Fibroblast of skin of right quadriceps (primary cell): ENCODE data around the gene DNAH7.

ENCODE experiments used
- DNase-seq: peaks from one replicate; pipeline ENCODE4 v3.0.0-alpha.2; 2013

The DNAH7 gene

DNA sequence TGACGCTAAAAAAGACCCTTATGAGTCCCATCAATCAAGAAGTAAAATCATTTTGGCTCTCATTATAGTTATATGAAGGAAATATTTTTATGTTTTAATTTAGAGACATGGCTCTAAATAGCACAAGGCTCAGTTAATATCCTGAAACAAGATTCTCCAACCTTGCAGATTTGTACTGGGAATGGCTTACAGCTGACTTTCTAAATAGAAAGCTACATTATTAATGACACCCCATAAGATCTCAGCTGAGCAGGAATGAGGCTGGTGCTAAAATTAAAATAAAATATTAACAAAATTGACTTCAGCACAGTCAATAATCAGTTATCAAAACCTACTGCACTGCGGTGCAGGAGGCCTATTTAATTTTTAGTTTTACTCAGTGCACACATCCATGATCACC is 274.8 kb downstream of the DNAH7 start:
- DNase-seq, result no peak

DNA sequence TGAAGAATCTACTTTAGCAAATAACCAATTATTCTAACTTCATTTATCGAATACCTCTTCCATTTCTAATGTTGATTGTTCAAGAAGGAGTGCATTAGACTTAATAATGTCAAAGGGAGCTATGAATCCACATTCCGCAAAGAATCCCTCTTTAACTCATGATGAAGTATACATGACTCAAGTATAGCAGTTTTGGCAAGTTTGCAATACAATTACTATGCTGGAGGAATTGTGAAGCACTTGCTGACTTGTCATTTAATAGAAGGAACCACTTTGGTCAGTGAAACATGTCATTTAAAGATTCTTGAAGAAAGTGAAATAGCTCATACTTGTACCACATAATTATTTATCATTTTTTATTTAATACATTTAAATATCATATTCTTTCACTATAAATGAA is 286.5 kb downstream of the DNAH7 start:
- peak; percentile 5 for DNase-seq

DNA sequence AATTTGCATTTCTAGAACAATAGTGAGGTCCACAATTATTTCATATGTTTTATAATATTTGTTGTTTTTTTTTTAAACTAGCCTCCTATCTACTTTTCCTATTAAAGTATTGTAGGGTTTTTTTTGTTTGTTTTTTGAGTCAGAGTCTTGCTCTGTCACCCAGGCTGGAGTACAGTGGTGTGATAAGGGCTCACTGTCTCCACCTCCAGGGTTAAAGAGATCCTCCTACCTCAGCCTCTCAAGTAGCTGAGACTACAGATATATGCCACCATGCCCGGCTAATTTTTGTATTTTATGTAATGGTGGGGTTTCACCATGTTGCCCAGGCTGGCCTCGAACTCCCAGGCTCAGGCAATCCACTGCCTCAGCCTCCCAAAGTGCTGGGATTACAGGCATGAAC is 289.1 kb downstream of the DNAH7 start:
- no peak for DNase-seq

DNA sequence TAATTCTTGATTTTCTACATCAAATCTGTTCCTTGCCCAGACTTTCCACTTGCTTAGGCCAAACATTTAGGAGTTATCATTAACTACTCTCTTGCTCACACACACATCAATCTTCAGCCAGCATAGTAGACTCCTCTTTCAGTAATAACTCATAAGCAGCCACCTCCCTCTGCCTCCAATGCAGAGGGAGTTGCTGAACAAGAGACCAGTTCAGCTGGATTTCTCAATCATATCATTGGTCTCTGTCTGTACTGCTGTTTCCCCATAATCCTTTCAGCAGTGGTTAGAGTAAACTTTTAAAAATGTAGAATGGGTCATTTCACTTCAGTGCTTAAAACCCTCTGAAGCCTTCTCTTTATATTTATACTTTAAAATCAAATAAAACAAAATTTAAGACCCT is 298.7 kb downstream of the DNAH7 start:
- no peak for DNase-seq

DNA sequence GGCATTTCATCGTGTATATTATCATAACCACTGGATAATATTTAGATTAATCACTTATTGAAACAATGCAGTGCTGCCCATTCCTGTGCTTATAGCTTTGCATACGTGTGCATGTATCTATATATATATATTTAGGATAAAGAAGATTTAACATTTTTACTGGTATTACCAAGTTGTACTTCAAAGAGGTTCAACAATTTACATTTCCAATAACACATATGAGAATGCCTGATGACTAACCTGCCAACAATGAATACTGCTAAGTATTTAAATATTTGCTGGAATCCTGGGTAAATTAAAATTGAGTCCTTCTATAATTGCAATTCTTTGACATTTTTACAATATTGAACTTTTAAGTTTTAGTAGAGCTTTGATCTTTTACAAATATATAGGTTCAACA is 300.2 kb downstream of the DNAH7 start:
- peak; percentile 47 for DNase-seq

DNA sequence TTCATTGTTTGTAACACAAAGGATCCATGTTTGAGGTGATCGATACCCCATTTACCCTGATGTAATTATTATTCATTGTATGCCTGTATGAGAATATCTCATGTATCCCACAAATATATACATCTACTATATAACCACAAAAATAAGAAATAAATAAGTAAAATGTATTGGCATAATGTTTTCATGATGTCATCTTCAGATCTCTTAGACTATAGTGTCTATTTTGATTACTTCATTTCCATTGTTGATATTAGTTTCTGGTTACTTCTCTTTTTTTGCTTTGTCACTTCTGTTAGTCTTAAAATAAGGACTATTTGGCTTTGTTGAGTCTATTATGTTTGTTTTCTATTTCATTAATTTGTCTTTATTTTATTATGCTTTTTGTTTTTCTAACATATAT is 301.9 kb downstream of the DNAH7 start:
- DNase-seq, result no peak

DNA sequence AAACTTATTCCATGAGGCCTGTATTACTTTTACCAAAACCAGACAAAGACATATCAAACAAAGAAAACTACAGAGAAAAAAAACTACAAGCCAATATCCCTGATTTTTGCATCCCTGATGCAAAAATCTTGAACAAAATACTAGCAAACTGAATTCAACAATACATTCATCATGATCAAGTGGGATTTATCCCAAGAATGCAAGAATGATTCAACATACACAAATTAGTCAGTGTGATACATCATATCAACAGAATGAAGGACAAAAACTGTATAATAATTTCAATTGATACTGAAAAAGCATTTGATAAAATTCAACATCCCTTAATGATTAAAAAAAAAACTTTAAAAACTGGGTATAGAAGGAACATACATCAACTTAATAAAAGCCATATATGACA is 304.8 kb downstream of the DNAH7 start:
- no peak for DNase-seq

DNA sequence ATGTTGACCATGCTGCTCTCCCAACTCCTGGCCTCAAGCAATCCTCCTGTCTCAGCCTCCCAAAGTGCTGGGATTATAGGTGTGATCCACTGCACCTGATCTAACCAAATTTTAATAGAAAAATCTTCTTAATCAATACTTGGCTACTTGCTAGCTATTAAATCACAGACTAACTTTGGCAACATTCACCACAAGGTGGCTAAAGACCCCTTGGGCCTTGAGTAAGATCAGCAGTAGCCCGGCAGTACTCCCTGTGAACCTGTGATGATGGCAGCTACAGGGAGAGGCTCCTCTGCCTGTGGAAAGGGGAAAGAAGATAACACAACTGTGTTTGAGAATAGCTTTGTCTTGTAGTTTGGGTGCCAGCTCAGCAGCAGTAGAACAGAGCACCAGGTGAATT is 308.8 kb downstream of the DNAH7 start:
- no peak for DNase-seq

DNA sequence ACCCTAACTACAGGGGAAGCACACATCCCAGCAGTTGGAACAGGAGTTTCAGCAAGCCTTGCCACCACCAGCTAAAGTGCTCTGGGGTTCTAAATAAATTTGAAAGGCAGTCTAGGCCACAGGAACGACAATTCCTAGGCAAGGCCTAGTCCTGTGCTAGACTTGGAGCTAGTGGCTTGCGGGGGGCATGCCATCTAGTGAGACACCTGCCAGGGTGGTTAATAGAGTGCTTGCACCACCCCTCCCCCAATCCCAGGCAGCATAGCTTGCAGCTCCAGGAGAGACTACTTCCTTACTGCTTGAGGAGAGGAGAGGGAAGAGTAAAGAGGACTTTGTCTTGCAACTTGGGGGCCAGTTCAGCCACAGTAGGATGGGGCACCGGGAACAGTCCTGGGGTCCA is 309.8 kb downstream of the DNAH7 start:
- DNase-seq, result no peak

DNA sequence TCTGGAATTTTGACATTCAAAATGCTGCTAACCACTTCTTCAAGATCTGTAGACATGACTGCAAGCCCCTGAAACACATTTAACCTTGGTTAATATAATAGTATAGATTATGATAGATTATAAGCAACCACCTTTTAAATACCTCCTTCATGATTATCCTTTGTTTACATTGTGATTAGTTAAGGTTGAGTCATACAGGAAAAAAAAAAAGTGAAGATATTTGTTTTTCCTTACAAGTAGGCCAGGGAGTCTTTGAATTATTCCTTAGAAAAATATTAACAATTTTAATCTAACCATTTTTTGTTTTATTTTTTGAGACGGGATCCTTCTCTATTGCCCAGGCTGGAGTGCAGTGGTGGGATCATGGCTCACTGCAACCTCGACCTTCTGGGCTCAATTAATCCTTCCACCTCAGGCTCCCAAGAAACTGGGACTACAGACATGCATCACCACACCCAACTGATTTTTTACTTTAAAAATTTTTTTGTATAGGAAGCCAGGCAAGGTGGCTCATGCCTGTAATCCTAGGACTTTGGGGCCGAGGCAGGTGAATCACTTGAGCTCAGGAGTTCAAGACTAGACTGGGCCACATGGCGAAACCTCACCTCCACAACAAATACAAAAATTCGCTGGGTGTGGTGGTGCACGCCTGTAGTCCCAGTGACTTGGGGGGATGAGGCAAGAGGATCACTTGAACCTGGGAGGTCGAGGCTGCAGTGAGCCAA is 312.3 kb downstream of the DNAH7 start:
- no peak for DNase-seq

DNA sequence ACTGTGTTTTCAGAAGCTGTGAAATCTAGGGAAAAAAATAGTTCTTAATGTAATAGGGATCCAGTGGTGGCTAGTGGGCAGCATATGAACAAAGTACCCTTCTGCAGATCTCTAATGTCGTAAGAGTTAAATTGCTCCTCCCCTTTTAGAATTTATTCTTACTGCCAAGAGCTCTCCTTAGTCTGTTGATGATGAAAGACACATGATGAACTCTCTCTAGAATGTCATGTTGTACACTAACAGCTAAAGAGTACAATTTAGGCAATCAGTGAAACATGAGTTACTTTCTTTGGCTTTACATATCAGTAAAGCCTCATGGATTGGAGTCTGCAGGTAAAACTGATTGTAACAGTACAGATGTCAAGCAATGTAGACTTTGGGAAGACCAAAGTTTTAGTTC is 327.4 kb downstream of the DNAH7 start:
- DNase-seq, result no peak

DNA sequence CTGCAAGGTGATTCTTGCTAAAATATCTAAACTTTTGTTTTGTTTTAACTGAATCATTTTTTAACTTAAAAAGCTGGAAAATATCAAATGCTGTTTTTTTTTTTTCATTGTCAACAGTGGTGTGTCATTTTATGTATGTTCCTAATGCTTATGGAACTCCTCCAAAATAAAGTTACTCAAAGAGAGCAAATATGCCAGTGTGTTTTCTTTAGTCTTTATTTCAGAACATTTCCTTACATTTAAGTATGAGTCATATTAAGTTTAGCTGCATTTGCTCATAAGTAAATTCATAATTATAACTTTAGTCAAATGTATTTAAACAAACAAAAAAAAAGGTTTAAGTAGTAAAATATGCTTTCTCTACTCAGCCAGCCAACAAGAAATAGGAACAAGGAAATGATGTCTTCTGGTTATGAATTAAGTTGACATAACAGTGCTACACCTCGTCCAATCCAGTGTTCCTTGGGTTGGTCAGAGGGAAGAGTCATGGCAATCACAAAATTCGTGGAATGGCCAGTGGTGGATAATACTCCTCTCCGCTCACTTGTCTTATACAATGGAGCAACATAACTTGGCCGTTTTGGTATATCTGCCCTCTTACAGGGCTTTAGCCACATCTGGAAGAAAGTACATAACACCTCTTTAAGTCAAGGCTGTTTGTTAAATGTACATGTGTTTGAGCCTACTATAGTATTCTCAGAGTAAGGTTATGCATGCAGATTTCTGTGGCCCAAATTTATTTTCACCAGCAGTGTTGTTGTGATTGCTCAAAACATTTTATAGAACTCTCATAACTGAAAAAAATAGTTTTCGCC is 330.9 kb downstream of the DNAH7 start:
- peak; percentile 68 for DNase-seq

DNA sequence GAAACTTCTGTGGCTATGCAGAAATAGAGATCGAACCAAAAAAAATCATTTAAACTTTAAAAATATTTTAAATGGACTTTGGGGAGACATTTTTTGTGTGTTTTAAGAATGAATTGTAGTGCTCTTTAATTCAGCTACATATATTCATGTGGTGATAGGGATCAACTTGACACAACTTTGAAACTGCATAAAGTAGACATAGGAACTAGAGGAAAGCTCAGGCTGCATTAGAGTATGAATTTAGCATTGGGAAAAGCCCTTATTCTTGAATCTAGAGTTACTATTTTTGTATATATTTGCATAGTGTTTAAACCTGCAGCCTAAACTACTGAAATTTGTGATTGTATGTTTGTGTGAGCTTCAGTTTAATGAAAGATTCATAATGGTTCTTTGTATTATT is 333.3 kb downstream of the DNAH7 start:
- no peak for DNase-seq

DNA sequence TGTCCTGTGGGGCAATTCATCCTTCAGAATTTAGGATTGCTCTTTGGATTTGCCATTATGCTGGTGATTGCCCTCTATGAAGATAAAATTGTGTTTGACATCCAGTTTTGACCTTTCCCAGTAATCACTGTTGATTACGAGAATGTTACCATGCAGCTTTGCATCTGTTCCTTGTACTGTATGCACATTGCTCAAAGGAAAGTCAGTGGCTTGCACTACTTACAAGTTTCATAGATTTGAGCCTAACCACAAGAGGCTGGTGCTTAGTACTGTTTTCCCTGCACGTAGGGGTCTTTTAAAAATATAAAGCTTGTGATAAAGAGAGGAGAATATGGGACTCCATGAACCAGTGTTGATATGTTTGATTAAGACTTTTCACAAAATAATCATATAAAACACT is 333.7 kb downstream of the DNAH7 start:
- DNase-seq, result no peak

DNA sequence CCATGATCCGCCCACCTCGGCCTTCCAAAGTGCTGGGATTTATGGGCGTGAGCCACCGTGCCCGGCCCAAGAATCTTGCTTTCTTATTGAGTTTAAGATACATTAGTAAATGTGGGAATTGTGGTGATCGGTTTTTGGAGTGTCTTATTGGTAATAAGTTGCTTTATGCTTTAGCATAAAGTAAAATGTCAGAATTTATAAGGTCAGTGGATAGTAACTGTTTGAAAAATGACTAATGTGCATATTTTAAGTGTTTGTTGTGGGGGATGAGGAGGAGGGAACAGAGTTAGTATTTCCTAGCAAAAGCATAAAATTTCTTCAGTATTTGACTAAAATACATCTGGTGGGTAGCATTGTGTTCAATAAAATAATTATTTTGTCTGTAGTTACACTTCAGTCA is 334.2 kb downstream of the DNAH7 start:
- DNase-seq, result peak; percentile 14

DNA sequence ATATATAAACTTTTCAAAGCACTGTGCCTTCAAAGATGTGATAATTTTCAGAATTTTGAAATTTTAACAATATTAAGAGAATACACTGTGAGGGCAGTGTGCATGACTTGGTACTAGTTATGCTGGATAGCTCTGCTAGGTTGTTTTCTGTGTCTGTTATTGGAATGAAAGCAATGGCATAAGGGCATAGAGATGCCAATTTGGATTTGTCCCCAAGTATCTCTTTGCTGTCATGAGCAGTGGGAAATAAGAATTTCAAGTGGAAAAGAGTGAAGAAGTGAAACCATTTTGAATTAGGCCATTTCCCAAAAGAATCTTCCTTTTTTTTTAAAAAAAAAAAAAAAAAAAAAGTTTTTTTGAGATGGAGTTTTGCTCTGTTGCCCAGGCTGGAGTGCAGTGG is 334.8 kb downstream of the DNAH7 start:
- no peak for DNase-seq

DNA sequence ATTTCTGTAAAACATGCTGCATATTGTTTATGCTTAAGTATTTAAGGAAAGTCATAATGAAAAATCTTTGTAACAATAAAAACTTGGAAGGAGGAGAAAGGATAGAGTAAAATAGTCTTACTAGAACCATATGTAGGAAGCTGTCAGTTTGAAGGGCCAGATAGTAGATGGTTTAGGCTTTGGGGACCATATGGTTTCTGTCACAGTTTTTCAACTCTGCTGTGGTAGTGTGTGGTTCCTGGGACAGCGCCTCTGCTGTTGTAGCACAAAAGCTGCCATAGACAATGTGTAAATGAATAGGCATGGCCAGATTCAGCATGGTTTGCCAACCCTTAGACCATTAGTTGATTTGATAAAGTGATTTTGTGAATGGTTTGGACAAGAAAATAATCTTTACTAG is 336.1 kb downstream of the DNAH7 start:
- DNase-seq, result no peak

DNA sequence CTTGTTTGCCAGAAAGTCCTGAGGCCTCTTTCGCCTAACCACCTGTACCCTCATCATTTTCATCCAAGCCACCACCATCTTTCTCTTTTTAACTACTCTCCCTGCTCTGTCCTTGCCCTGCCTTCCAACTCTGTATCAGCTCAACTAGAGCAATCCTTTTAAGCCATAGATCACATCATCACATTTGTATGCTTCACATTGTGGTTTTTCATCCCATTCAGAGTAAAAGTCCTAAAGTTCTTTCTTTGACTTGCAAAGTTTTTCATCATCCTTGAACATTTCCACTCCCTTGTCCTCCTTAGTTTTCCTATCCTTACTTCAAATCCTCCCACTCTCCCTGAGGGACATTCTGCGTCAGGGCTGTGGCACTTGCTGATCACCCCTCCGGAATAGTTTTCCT is 337.7 kb downstream of the DNAH7 start:
- peak; percentile 38 for DNase-seq

DNA sequence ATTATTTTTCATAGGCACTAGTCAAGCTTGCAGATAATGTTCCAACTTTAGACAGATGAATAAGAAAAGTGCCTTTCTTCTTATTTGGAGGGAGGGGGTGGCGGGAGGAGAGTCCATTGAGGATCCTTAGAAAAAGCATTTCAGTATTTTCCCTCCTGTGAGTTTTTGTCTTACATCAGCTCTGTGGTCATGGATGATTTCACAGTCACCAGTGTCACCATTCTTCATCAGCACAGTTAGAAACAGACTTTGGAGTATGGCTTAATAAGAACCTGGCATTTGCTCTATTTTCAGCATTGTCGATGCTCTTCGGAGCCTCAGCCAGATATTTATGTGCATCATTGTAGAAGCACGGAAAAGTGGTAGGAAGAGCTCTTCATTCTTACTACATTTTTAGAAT is 341.5 kb downstream of the DNAH7 start:
- no peak for DNase-seq

DNA sequence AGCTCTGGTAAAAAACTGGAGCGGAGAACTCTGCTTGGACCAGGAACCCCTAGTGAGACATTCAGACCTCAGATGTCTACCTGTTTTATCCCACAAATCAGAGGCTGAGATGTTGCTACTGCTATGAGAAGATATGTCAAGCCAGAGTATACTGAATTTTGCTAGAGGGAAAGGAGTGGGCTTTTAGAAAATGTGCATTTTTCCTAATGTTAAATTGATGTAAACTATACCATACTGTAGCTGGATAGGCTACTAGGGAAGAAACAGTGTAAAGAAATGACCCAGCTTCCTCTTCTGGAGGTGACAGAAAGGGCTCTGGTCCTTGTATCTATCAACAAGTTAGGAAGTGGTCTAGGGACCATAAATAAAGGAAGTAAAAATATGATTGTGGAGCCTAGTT is 346.6 kb downstream of the DNAH7 start:
- DNase-seq, result no peak

DNA sequence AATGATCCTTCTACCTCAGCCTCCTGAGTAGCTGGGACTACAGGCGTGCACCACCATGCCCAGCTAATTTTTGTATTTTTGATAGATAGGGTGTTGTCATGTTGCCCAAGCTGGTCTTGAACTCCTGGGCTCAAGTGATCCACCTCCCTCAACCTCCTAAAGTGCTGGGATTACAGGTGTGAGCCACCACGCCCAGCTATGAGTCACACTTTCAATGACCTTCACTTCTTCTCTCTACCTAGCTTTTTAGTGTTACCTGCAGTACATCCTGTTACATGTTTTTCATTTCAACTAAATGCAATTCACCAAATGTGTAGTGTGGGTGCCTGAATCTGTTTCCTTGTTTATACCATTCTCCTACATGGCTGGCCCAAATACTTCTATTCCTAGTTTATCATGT is 347.6 kb downstream of the DNAH7 start:
- DNase-seq, result no peak

DNA sequence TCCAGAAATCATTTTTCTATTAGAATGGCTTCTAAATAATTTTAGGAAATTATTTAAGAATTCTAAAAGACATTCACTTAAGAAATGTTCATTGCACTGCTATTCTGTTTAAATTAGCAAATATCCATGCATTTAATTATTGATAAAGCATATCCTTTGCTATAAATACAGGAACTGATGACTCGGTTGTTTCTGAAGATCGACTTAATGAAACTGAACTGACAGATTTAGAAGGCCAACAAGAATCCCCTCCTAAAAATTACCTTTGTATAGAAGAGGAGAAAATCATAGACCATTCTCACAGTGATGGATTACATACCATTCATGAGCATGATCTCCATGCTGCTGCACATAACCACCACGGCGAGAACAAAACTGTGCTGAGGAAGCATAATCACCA is 352.2 kb downstream of the DNAH7 start:
- no peak for DNase-seq

DNA sequence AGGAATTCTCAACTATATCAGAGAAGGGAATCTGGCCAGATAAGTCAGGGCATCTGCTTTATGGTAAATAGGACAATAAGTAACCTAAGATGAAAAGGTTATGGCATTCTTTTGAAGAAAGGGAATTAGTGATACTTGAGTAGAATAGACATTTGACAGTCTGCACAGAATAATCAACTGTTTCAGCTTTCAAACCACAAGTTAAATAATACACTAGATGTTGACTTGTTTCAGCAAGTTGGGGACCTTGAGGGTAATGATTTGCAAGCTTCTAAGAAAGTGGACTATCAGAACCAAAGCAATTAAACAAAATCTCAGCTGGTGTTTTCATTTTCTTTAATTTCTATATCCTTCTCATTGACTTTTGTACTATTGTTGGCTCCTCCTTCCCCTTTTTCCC is 357.2 kb downstream of the DNAH7 start:
- DNase-seq, result no peak

DNA sequence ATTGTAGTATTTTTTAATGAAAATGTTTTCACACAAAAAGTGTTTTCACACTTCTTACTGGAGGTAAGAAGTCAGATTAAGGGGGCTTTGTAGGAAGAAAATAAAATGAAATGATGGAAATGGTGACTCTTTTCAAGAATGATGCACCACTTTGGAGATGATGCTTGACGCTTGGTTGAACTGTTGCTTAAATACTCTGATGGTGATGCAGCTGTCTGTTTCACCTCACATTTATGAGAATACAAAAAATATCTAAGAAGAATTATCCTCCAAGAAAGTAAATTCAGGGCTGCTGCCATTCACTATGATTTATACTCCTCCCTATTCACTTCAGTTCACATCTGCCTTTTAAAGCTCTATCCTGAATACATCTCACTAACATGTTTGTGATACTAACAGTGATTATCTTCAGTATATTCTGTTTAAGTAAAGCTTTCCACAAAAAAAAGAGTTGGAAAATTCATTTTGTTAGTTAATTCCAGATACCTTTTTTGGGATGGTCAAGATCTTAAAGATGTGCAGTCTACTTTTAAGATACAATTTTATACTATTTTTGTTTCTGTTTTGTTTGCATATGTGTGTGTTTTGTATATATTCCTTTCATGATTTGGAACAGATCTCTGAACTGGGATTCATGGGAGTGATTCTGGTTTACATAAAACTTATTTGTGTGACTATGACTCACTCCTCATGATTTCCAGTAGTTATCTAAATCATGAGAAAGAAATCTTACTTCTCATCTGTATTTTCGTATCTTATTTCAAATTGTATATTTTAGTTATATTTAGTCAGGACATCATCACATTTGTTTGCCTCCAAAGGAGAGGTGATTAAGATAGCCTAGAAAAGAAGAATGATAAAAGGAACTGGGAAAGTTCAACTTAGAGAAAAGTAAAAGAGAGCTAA is 358.5 kb downstream of the DNAH7 start:
- DNase-seq, result peak; percentile 49
